A673 (cell line): ENCODE data around the gene CCDC102A. TPM values are rescaled to one million over a fixed set of nuclear protein-coding genes. Genes with fewer than 3 reads are reported as not detected.
A peak's percentile ranks its signal among the peaks of the same experiment; 100 is the strongest.

ENCODE experiments used
- BruUV-seq: library from RNA; stranded (reverse); fragments of 400-500 nt; replicated peaks from 2 replicates; lab custom pipeline; 2021; lab: Mats Ljungman, UMichigan
- CTCF ChIA-PET: fragments of 300-600 bp; sonication (Branson Sonifier 250); formaldehyde crosslinking; loops from one replicate; lab custom pipeline; 2022; ENCODE audit warnings: antibody characterized with exemption; lab: Charles Lee
- POLR2A ChIA-PET: fragments of 300-600 bp; sonication (Branson Sonifier 250); formaldehyde crosslinking; loops from one replicate; lab custom pipeline; 2022; ENCODE audit warnings: antibody characterized with exemption; ENCODE audit not compliant: low non-redundant PET; lab: Charles Lee
- DNase-seq: peaks from one replicate; pipeline ENCODE4 v3.0.0-alpha.2; 2015; ENCODE audit warnings: low spot score
- H3K27ac ChIP-seq: fragments of 200-600 bp; sonication (generic); 2 replicates; pipeline ENCODE4 v1.5.1; 2016; ENCODE audit warnings: mixed run types, low read depth, mild to moderate bottlenecking, mixed read lengths, antibody characterized with exemption, low read length; ENCODE audit not compliant: poor library complexity, severe bottlenecking
- H3K27me3 ChIP-seq: fragments of 200-600 bp; sonication (generic); replicated peaks from 2 replicates; pipeline ENCODE4 v1.6.1; 2017; ENCODE audit warnings: mixed run types, low read depth, mild to moderate bottlenecking, mixed read lengths, antibody characterized with exemption, low read length; ENCODE audit not compliant: insufficient read depth, poor library complexity
- H3K36me3 ChIP-seq: fragments of 200-600 bp; sonication (generic); 2 replicates; pipeline ENCODE4 v1.6.1; 2016; ENCODE audit warnings: mixed run types, mild to moderate bottlenecking, mixed read lengths, antibody characterized with exemption, low read length; ENCODE audit not compliant: insufficient read depth, poor library complexity, severe bottlenecking
- H3K4me1 ChIP-seq: fragments of 200-600 bp; sonication (generic); 2 replicates; pipeline ENCODE4 v1.6.1; 2017; ENCODE audit warnings: mixed run types, mild to moderate bottlenecking, mixed read lengths, antibody characterized with exemption, low read length; ENCODE audit not compliant: insufficient read depth, poor library complexity, severe bottlenecking
- H3K4me3 ChIP-seq: fragments of 200-600 bp; sonication (generic); 2 replicates; pipeline ENCODE4 v1.5.1; 2016; ENCODE audit warnings: low read depth, mixed run types, mild to moderate bottlenecking, mixed read lengths, low read length; ENCODE audit not compliant: poor library complexity, severe bottlenecking
- H3K9me3 ChIP-seq: fragments of 200-600 bp; sonication (generic); 2 replicates; pipeline ENCODE4 v1.6.1; 2016; ENCODE audit warnings: mixed run types, low read depth, mild to moderate bottlenecking, mixed read lengths, antibody characterized with exemption, low read length; ENCODE audit not compliant: poor library complexity, severe bottlenecking
- EZH2 ChIP-seq: fragments of 200-600 bp; sonication (generic); IDR thresholded peaks from 2 replicates; pipeline ENCODE4 v1.6.1; 2017; ENCODE audit warnings: borderline replicate concordance, low read depth, mild to moderate bottlenecking, mixed read lengths, antibody characterized with exemption, low read length; ENCODE audit not compliant: poor library complexity, severe bottlenecking
- intact Hi-C: fragments of 100-400 bp; cut with micrococcal nuclease; formaldehyde crosslinking; loops from one replicate; pipeline ENCODE4 v1.10.0; 2022; ENCODE audit not compliant: unreplicated experiment
- total RNA-seq: library from RNA; stranded (reverse); gene quantifications from 2 replicates; pipeline ENCODE4 v1.2.3, GENCODE V29; 2021
- TF ChIP-seq, protein P1 (sequence below): fragments of 300-800, 200-600 bp; sonication (generic); conservative IDR thresholded peaks from 2 replicates; pipeline ENCODE4 v1.5.1; 2017; ENCODE audit warnings: low read depth, mild to moderate bottlenecking, antibody characterized with exemption, low read length, moderate library complexity, mixed read lengths

Gene CCDC102A
- total RNA-seq, 1 experiment from 2014 or later: 10.3 TPM

GRCh38 chr16:57479205-57479975 is 57.0 kb downstream of the CCDC102A start:
- DNase-seq: peak; percentile 73
- no TSS peak for BruUV-seq
- POLR2A ChIA-PET: interaction anchor here (0.7 kb wide), 1 partner anchor 256 kb away, joined by 13 read pairs; no protein-coding TSS in a partner anchor
- Histone ChIP-seq H3K36me3 (peaks cover 4% of the 10 kb centered on the region), H3K27me3 (no peaks in the 10 kb centered on the region), H3K9me3 (no peaks in the 10 kb centered on the region), H3K4me3 (peak overlapping the region; percentile 49), H3K27ac (peak overlapping the region; percentile 30), H3K4me1 (peaks cover 15% of the 10 kb centered on the region)
- TF ChIP-seq EZH2: no peak
- TF ChIP-seq, protein P1, sequence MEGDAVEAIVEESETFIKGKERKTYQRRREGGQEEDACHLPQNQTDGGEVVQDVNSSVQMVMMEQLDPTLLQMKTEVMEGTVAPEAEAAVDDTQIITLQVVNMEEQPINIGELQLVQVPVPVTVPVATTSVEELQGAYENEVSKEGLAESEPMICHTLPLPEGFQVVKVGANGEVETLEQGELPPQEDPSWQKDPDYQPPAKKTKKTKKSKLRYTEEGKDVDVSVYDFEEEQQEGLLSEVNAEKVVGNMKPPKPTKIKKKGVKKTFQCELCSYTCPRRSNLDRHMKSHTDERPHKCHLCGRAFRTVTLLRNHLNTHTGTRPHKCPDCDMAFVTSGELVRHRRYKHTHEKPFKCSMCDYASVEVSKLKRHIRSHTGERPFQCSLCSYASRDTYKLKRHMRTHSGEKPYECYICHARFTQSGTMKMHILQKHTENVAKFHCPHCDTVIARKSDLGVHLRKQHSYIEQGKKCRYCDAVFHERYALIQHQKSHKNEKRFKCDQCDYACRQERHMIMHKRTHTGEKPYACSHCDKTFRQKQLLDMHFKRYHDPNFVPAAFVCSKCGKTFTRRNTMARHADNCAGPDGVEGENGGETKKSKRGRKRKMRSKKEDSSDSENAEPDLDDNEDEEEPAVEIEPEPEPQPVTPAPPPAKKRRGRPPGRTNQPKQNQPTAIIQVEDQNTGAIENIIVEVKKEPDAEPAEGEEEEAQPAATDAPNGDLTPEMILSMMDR: no peak
- intact Hi-C loops: no loop called here
- CTCF ChIA-PET: no interaction called here

DNA sequence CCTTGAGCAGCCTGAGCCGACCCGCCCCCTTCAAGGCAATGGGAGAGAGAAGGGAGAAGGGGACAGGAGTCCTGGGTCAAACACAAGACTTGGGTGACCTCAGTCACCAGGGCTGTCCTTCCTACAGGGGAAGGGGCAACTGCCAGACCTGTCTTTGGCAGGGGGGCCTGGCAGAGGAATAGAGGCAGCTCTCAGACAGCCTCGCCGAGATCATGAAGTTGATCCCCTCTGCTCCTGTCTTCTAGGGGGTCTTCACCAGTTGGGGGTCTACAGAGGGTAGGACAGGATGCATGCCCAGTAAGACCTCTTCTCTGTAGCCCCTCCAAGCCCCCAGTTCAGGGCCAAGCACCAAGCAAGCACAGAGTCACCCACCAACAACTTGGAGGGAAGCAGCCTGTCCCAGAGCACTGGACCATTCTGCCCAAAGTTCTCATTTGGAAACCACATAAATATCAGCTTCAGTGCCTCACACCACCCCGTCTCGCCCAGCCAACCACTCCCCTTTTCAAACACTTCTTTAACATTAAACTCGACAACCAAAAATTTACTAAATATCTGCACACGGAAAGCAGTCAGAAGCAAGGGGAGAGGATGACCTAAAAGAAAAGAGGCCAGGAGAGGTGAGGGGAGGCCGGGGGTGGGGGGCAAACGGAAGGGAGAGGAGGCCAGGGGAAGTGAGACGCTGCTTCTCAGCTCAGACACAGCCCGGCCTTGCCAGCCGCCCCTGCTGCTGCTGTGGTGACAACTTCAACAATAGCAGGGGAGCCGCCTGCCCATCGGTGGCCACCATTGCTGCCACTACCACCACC is 57.8 kb downstream of the CCDC102A start:
- Histone ChIP-seq H3K4me3 (peak overlapping the region; percentile 49), H3K27ac (no peak overlapping the region), H3K27me3 (no peaks in the 10 kb centered on the region), H3K36me3 (peaks cover 11% of the 10 kb centered on the region), H3K9me3 (no peaks in the 10 kb centered on the region), H3K4me1 (peaks cover 15% of the 10 kb centered on the region)
- no peak for DNase-seq
- POLR2A ChIA-PET: no interaction called here
- intact Hi-C loops: no loop called here
- CTCF ChIA-PET: no interaction called here
- TF ChIP-seq, protein P1: no peak
- no peak for TF ChIP-seq EZH2
- BruUV-seq: no TSS peak

DNA sequence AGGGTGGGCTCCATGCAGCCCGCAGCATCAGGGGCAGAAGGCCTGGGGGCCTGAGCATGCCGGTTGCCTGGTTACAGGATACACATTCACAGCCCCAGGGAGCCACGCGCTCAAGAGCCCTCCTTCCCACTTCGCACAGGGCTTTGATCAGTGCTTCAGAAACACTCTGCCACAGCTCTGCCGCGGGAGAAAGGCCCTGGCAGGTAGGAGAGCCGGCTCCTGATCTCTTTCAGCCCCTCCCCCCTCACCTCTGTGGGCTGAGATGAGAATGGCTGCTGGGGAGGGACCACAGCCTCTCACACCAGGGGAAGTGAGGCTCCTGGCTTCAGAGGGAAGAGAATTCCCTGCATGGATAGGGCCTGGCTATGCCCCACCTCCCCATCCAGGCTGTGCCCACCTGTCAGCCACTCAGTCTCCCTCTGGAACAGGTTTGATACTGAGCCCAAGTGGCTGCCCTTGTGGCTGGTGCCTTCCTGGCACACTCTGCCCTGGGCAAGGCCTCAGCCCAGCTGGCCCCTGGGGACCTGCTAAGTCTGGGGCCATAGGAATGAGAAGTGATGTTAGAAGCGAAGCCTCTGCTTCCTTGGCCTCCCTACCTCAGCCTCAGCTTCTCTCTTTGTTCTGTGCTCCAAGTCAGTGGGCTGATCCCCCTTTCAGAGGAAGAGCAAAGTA is 58.7 kb downstream of the CCDC102A start:
- H3K4me1 ChIP-seq: peaks cover 18% of the 10 kb centered on the region
- H3K27ac ChIP-seq: no peak overlapping the region
- no peaks in the 10 kb centered on the region for H3K9me3 ChIP-seq
- intact Hi-C loops: no loop called here
- H3K36me3 ChIP-seq: peaks cover 19% of the 10 kb centered on the region
- no TSS peak for BruUV-seq
- ChIA-PET CTCF (no interaction called here), POLR2A (no interaction called here)
- no peak overlapping the region for H3K4me3 ChIP-seq
- DNase-seq: no peak
- TF ChIP-seq, protein P1: no peak
- no peak for TF ChIP-seq EZH2
- H3K27me3 ChIP-seq: no peaks in the 10 kb centered on the region
